Natural killer cell treated with Interleukin-12 subunit alpha and Interleukin-12 subunit beta and Interleukin-15 and Interleukin-18, amount 100 ng/mL, for 72 hours (primary cell): ENCODE results near the gene HERC4. TPM values are rescaled to one million over a fixed set of nuclear protein-coding genes. Genes with fewer than 3 reads are reported as not detected.
"Not testable (repeated sequence)": the region's sequence is repeated elsewhere in the genome, so short reads cannot be mapped to it uniquely, and the experiment has no call there.

ENCODE experiments used
- ATAC-seq, 2 donors: fragments of 150-1000 bp; cut with Tn5 transposase in 1 of 2; sonication (Bioruptor Pico), chemical (Tn5 transposase) in 1 of 2; 2 replicates each; pipeline ENCODE4 v1.10.0; 2021
- DNase-seq: peaks from one replicate; pipeline ENCODE4 v3.0.0; 2022; ENCODE audit warnings: low spot score
- H3K27ac Mint-ChIP-seq, 2 donors: 1 replicate in 1 of 2; 2 replicates in 1 of 2; pipeline ENCODE4 v1.8.0; 2022; ENCODE audit warnings: mixed read lengths in 2 of 2, mild to moderate bottlenecking in 1 of 2, moderate library complexity in 1 of 2
- H3K27me3 Mint-ChIP-seq, 2 donors: 1 replicate in 1 of 2; 2 replicates in 1 of 2; pipeline ENCODE4 v1.8.0; 2022; ENCODE audit warnings: mixed read lengths in 2 of 2
- H3K36me3 Mint-ChIP-seq: one replicate; pipeline ENCODE4 v1.8.0; 2022; ENCODE audit warnings: mixed read lengths
- H3K4me1 Mint-ChIP-seq, 2 donors: 1 replicate in 1 of 2; 2 replicates in 1 of 2; pipeline ENCODE4 v1.8.0; 2022; ENCODE audit warnings: low read depth in 2 of 2, mixed read lengths in 2 of 2, mild to moderate bottlenecking in 1 of 2
- H3K4me3 Mint-ChIP-seq: one replicate; pipeline ENCODE4 v1.8.0; 2022; ENCODE audit warnings: mixed read lengths
- H3K9me3 Mint-ChIP-seq: 2 replicates; pipeline ENCODE4 v1.8.0; 2022; ENCODE audit warnings: mixed read lengths
- total RNA-seq, 2 donors: library from RNA; stranded (reverse); gene quantifications; one replicate each; pipeline ENCODE4 v1.2.3, GENCODE V29; 2022

The HERC4 gene
- total RNA-seq, 2 donors from 2014 or later: 61.2 to 80.4 TPM

DNA sequence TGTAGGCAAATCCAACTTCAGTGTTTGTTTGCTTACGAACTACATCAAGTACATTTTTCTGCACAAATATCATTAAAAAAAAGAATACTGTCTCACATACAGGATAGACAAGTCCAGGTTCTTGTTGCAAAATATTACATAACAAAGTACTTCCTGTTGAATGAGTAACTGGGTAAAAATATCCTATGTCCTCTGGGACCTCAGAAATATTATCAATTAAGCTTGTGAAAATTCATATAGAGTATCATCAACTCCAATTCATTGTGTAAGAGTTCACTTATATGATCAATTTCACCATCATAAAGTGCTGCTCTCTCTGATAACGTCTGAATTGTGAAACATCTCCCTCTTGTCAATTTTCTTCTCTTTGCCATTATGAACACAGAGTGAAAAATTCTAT, 22.6 kb downstream of the HERC4 start:
- no peak for ATAC-seq
- Mint-ChIP-seq H3K4me1 (peaks cover 19 to 24% of the 10 kb centered on the region in 2 donors), H3K36me3 (peaks cover 5% of the 10 kb centered on the region), H3K27me3 (no peaks in the 10 kb centered on the region), H3K4me3 (no peak overlapping the region), H3K27ac (no peak overlapping the region), H3K9me3 (no peaks in the 10 kb centered on the region)
- DNase-seq: no peak

- H3K4me1 Mint-ChIP-seq: peaks cover 28 to 34% of the 10 kb centered on the region in 2 donors
- H3K27ac Mint-ChIP-seq: no peak overlapping the region
- H3K36me3 Mint-ChIP-seq: no peaks in the 10 kb centered on the region
- no peaks in the 10 kb centered on the region for H3K27me3 Mint-ChIP-seq
- DNase-seq (no peak), ATAC-seq (no peak)
- H3K4me3 Mint-ChIP-seq: no peak overlapping the region
- H3K9me3 Mint-ChIP-seq: no peaks in the 10 kb centered on the region
Observed at GRCh38 chr10:68049289-68050078, 25.6 kb downstream of the HERC4 start.

DNA sequence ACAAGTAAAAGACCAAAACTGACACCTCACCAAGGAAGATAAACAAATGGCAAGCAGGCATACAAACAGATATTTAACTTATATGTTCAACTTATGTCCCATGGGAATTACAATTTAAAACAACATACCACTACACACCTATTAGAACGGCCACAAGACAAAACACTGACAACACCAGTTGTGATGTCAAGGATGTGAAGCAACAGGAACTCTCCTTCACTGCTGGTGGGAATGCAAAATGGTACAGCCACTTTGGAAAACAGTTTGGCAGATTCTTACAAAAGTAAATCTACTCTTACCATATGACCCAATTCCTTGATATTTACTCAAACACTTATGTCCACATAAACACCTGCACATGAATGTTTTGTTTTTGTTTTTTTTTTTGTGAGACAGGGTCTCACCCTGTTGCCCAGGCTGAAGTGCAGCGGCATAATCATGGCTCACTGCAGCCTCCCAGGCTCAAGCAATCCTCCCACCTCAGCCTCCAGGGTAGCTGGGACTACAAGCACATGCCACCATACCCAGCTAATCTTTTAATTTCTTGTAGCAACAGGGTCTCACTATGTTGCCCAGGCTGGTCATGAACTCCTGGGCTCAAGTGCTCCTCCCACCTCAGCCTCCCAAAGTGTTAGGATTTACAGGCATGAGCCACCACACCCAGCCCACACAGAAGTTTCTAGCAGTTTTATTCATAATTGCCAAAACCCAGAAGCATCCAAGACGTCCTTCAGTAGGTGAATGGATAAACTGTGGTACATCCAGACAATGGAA, 27.3 kb downstream of the HERC4 start:
- Mint-ChIP-seq H3K9me3 (no peaks in the 10 kb centered on the region), H3K27me3 (no peaks in the 10 kb centered on the region), H3K4me3 (no peak overlapping the region), H3K27ac (no peak overlapping the region), H3K36me3 (no peaks in the 10 kb centered on the region), H3K4me1 (peaks cover 23 to 35% of the 10 kb centered on the region in 2 donors)
- ATAC-seq (no peak), DNase-seq (no peak)

DNA sequence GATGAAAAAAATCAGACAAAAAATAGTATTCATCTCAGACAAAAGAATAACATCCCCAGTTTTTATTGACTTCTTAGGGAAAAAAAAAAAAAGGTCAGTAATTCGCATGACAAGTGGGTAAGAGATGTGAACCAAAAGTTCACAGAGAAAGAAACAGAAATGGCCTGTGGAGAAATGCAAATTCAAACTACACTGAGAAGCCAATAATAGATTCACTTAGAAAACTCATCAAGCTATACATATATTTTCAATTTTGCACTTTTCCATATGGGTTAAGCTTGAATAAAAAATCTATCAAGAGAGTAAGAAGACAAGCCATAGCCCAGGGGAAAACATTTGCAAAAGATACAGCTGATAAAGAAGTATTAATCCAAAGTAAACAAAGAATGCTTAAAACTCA, 28.0 kb downstream of the HERC4 start:
- DNase-seq (no peak), ATAC-seq (no peak)
- no peaks in the 10 kb centered on the region for H3K9me3 Mint-ChIP-seq
- H3K36me3 Mint-ChIP-seq: no peaks in the 10 kb centered on the region
- peaks cover 23 to 29% of the 10 kb centered on the region in 2 donors for H3K4me1 Mint-ChIP-seq
- H3K27me3 Mint-ChIP-seq: no peaks in the 10 kb centered on the region
- no peak overlapping the region for H3K27ac Mint-ChIP-seq
- H3K4me3 Mint-ChIP-seq: no peak overlapping the region

DNA sequence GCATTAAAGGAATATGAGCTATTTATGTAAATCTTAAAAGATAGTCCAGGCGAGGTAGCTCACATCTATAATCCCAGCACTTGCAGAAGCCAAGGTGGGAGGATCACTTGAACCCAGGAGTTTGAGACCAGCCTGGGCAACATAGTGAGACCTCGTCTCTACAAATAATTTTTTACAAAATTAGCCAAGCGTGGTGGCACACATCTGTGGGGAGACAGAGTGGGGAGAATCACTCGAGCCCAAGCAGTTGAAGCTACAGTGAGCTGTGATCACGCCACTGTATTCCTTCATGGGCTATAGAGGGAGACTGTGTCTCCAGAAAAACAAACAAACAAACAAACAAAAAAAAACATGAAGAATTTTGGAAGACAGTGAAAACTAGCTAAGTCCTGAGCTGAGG, 28.4 kb downstream of the HERC4 start:
- no peaks in the 10 kb centered on the region for H3K27me3 Mint-ChIP-seq
- H3K9me3 Mint-ChIP-seq: no peaks in the 10 kb centered on the region
- no peaks in the 10 kb centered on the region for H3K36me3 Mint-ChIP-seq
- H3K4me3 Mint-ChIP-seq: no peak overlapping the region
- DNase-seq (no peak), ATAC-seq (no peak)
- H3K27ac Mint-ChIP-seq: no peak overlapping the region
- peaks cover 23 to 28% of the 10 kb centered on the region in 2 donors for H3K4me1 Mint-ChIP-seq

- ATAC-seq (no peak), DNase-seq (no peak)
- Mint-ChIP-seq H3K27me3 (no peaks in the 10 kb centered on the region), H3K9me3 (no peaks in the 10 kb centered on the region), H3K27ac (no peak overlapping the region), H3K36me3 (no peaks in the 10 kb centered on the region), H3K4me1 (peaks cover 19 to 20% of the 10 kb centered on the region in 2 donors), H3K4me3 (no peak overlapping the region)
Observed at GRCh38 chr10:68043030-68043429, 32.1 kb downstream of the HERC4 start.

DNA sequence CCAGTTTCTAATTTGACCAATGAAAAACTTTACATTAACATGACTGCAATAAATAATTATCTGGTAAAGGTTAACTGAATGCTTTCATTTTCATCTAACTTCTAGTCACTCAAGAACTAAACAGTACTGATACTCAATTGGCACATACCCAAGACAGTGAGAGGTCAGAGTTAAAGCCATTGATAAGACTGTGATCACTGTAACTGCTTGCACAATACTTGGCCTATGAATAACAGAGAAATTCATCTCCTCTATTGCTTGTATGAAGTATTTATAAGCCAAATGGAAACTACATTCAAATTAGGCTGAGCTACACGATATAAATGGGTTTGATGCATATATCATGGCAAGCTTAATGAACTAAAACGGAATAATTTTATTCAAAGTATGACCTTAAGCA, 43.0 kb downstream of the HERC4 start:
- Mint-ChIP-seq H3K9me3 (no peaks in the 10 kb centered on the region), H3K27me3 (no peaks in the 10 kb centered on the region), H3K4me3 (no peak overlapping the region), H3K4me1 (peaks cover 9 to 11% of the 10 kb centered on the region in 2 donors), H3K36me3 (peaks cover 13% of the 10 kb centered on the region), H3K27ac (no peak overlapping the region)
- ATAC-seq (no peak), DNase-seq (no peak)

- Mint-ChIP-seq H3K27ac (no peak overlapping the region), H3K9me3 (no peaks in the 10 kb centered on the region), H3K36me3 (peaks cover 7% of the 10 kb centered on the region), H3K27me3 (no peaks in the 10 kb centered on the region), H3K4me1 (peaks cover 0 to 6% of the 10 kb centered on the region in 2 donors), H3K4me3 (no peak overlapping the region)
- no peak for ATAC-seq
- DNase-seq: no peak
Observed at GRCh38 chr10:68027429-68027828, 47.7 kb downstream of the HERC4 start.

- ATAC-seq: no peak
- Mint-ChIP-seq H3K9me3 (peaks cover 6% of the 10 kb centered on the region), H3K4me1 (peaks cover 0 to 6% of the 10 kb centered on the region in 2 donors), H3K36me3 (peaks cover 34% of the 10 kb centered on the region), H3K27ac (no peak overlapping the region), H3K27me3 (no peaks in the 10 kb centered on the region), H3K4me3 (no peak overlapping the region)
- DNase-seq: no peak
Observed at GRCh38 chr10:68023292-68023691, 51.8 kb downstream of the HERC4 start.

DNA sequence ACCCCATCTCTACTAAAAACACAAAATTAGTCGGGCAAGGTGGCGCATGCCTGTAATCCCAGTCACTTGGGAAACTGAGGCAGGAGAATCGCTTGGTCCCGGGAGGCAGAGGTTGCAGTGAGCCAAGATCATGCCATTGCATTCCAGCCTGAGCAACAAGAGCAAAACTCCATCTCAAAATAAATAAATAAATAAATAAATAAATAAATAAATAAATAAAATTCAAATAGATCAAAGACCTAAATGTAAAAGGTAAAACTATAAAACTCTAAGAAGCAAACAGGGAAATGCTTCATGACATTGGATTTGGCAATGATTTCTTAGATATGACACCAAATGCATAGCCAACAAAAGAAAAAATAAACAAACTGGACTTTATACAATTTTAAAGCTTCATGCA, 52.8 kb downstream of the HERC4 start:
- not testable (repeated sequence) for H3K27me3 Mint-ChIP-seq, H3K27ac Mint-ChIP-seq, DNase-seq, ATAC-seq, H3K4me1 Mint-ChIP-seq, H3K4me3 Mint-ChIP-seq, H3K9me3 Mint-ChIP-seq
- H3K36me3 Mint-ChIP-seq: peaks cover 34% of the 10 kb centered on the region

DNA sequence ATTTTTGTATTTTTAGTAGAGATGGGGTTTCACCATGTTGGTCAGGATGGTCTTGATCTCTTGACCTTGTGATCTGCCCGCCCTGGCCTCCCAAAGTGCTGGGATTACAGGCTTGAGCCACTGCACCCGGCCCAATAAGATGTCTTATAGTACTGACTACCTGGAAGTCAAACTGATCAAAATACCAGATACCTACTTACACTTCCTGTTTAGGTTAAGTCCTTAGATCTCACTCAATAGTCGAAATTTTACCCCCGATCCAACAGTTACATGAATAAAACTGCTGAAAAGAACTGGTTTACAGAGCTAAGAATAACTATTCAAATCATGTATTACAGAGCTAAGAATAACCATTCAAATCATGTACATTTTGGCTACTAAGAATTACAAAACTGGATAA, 58.6 kb downstream of the HERC4 start:
- not testable (repeated sequence) for H3K9me3 Mint-ChIP-seq, DNase-seq, ATAC-seq, H3K4me1 Mint-ChIP-seq, H3K27ac Mint-ChIP-seq, H3K27me3 Mint-ChIP-seq, H3K4me3 Mint-ChIP-seq
- peaks cover 22% of the 10 kb centered on the region for H3K36me3 Mint-ChIP-seq

DNA sequence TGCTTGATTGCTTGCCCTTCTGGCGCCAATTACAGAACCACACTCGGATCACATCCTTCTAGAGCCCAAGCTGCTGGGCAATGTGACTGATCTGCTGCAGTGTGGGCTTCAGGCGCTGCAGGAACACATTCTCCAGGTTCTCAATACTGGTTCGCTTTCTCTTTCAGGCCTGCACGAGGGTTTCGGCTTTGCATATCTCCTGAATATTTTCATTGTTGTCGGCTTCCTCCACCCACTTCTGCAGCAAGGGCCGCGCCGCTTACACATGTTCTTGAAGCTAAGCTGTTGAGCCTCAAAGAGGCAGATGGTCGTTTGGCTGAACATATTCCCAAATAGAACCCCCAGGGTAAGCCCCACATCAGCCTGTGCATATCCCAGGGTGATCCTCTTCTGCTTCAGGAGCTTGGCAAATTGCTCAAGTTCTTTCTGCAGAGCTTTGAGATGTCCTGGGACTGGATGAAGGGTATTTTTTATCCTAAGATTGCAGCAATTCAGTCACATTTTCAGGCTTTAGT, 64.6 kb downstream of the HERC4 start:
- H3K4me1 Mint-ChIP-seq: no peaks in the 10 kb centered on the region
- DNase-seq: no peak
- no peak overlapping the region for H3K27ac Mint-ChIP-seq
- ATAC-seq: no peak
- H3K4me3 Mint-ChIP-seq: no peak overlapping the region
- peaks cover 4% of the 10 kb centered on the region for H3K9me3 Mint-ChIP-seq
- H3K27me3 Mint-ChIP-seq: no peaks in the 10 kb centered on the region
- H3K36me3 Mint-ChIP-seq: peaks cover 8% of the 10 kb centered on the region

DNA sequence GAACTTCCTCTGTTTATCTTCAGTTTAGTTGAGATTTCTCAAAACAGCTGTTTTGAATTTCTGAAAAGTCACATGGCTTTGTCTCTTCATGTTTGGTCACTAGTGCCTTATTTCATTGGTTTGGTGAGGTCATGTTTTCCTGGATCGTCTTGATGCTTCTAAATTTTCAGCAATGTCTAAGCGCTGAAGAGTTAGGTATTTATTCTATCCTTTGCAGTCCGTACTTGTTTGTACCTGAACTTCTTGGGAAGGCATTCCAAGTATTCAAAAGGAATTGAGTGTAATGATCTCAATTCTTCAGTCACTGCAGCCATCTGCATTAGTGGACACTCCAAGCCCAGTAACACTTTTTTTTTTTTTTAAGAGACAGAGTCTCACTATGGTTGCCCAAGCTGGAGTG, 67.7 kb downstream of the HERC4 start:
- ATAC-seq (no peak), DNase-seq (no peak)
- peaks cover 22% of the 10 kb centered on the region for H3K36me3 Mint-ChIP-seq
- peaks cover 4% of the 10 kb centered on the region for H3K9me3 Mint-ChIP-seq
- no peaks in the 10 kb centered on the region for H3K27me3 Mint-ChIP-seq
- H3K4me1 Mint-ChIP-seq: peaks cover 0 to 2% of the 10 kb centered on the region in 2 donors
- H3K27ac Mint-ChIP-seq: no peak overlapping the region
- no peak overlapping the region for H3K4me3 Mint-ChIP-seq

DNA sequence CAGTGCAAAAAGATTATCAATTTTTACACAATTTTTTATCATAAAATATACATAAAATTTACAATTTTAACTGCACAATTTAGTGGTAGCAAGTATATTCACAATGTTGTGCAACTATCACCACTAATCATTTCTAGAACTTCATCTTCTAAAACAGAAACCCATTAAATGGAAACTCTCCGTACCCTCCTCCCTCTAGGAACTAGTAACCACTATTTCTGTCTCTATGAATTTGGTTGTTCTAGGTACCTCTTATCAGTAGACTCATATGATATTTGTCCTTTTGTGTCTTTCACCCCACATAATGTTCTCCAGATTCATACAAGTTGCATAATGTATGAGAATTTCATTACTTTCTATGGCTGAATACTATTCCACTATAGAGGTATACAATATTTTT, 73.5 kb downstream of the HERC4 start:
- Mint-ChIP-seq H3K36me3 (peaks cover 13% of the 10 kb centered on the region), H3K27me3 (no peaks in the 10 kb centered on the region), H3K4me3 (no peak overlapping the region), H3K9me3 (no peaks in the 10 kb centered on the region), H3K27ac (no peak overlapping the region), H3K4me1 (peaks cover 0 to 4% of the 10 kb centered on the region in 2 donors)
- no peak for ATAC-seq
- no peak for DNase-seq
